ENCODE results near the gene SCN5A. TPM values are rescaled to one million over a fixed set of nuclear protein-coding genes. Genes with fewer than 3 reads are reported as not detected.
A peak's percentile ranks its signal among the peaks of the same experiment; 100 is the strongest.
"Not testable (repeated sequence)": the region's sequence is repeated elsewhere in the genome, so short reads cannot be mapped to it uniquely, and the experiment has no call there.

Gene SCN5A
- total RNA-seq, 1 donor from 2014 or later: 22.1 TPM

- DNase-seq (ENCODE audit: low spot score): no peak
These were observed 69.7 kb downstream of the SCN5A start for GRCh38 chr3:38579551-38580449.

- DNase-seq (ENCODE audit: low spot score): no peak
These were observed 70.3 kb downstream of the SCN5A start for GRCh38 chr3:38579141-38579540.

GRCh38 chr3:38578551-38578950, 70.9 kb downstream of the SCN5A start:
- DNase-seq (ENCODE audit: low spot score): no peak

- DNase-seq (ENCODE audit: low spot score): no peak
These were observed 71.4 kb downstream of the SCN5A start for GRCh38 chr3:38578081-38578475.

- no peak for DNase-seq (ENCODE audit: low spot score)
These were observed 72.0 kb downstream of the SCN5A start for GRCh38 chr3:38577371-38578080.

GRCh38 chr3:38576526-38577370, 72.7 kb downstream of the SCN5A start:
- DNase-seq (ENCODE audit: low spot score): no peak

GRCh38 chr3:38576131-38576525, 73.4 kb downstream of the SCN5A start:
- no peak for DNase-seq (ENCODE audit: low spot score)

GRCh38 chr3:38575279-38575843, 74.1 kb downstream of the SCN5A start:
- no peak for DNase-seq (ENCODE audit: low spot score)

GRCh38 chr3:38574411-38575278, 74.8 kb downstream of the SCN5A start:
- peak; percentile 39 for DNase-seq (ENCODE audit: low spot score)

- DNase-seq (ENCODE audit: low spot score): no peak
These were observed 75.9 kb downstream of the SCN5A start for GRCh38 chr3:38573556-38573955.

GRCh38 chr3:38573111-38573510, 76.4 kb downstream of the SCN5A start:
- no peak for DNase-seq (ENCODE audit: low spot score)

- DNase-seq (ENCODE audit: low spot score): no peak
These were observed 82.0 kb downstream of the SCN5A start for GRCh38 chr3:38567498-38567897.

- not testable (repeated sequence) for DNase-seq (ENCODE audit: low spot score)
These were observed 82.7 kb downstream of the SCN5A start for GRCh38 chr3:38566794-38567193.

GRCh38 chr3:38566215-38566528, 83.3 kb downstream of the SCN5A start:
- DNase-seq (ENCODE audit: low spot score): no peak

GRCh38 chr3:38565339-38566214, 83.9 kb downstream of the SCN5A start:
- no peak for DNase-seq (ENCODE audit: low spot score)

- no peak for DNase-seq (ENCODE audit: low spot score)
These were observed 84.7 kb downstream of the SCN5A start for GRCh38 chr3:38564631-38565338.

- DNase-seq (ENCODE audit: low spot score): no peak
These were observed 85.6 kb downstream of the SCN5A start for GRCh38 chr3:38563886-38564270.

GRCh38 chr3:38563070-38563885, 86.2 kb downstream of the SCN5A start:
- no peak for DNase-seq (ENCODE audit: low spot score)
